Osteoblast (primary cell): ENCODE data around the gene PRDM11. TPM values are rescaled to one million over a fixed set of nuclear protein-coding genes. Genes with fewer than 3 reads are reported as not detected.

Experiments used
- DNase-seq: peaks from one replicate; pipeline ENCODE4 v3.0.0; 2011; ENCODE audit warnings: low spot score, mixed read lengths; ENCODE audit not compliant: insufficient read length; ENCODE audit errors: missing footprints
- H2AFZ ChIP-seq: 2 replicates; pipeline ENCODE4 v1.6.0; 2011; ENCODE audit warnings: mild to moderate bottlenecking, low read length
- H3K27ac ChIP-seq: 2 replicates; pipeline ENCODE4 v1.5.1; 2011; ENCODE audit warnings: mild to moderate bottlenecking, low read depth, low read length, moderate library complexity
- H3K27me3 ChIP-seq: 2 replicates; pipeline ENCODE4 v1.6.0; 2012; ENCODE audit warnings: mild to moderate bottlenecking, control low read depth, inconsistent platforms, low read length, moderate library complexity; ENCODE audit not compliant: insufficient read depth
- H3K36me3 ChIP-seq: 2 replicates; pipeline ENCODE4 v1.5.1; 2011; ENCODE audit warnings: mild to moderate bottlenecking, low read length, control low read depth, moderate library complexity; ENCODE audit not compliant: insufficient read depth
- H3K4me1 ChIP-seq: 2 replicates; pipeline ENCODE4 v1.5.1; 2011; ENCODE audit warnings: mild to moderate bottlenecking, low read length, control low read depth, moderate library complexity; ENCODE audit not compliant: insufficient read depth
- H3K4me2 ChIP-seq: 2 replicates; pipeline ENCODE4 v1.6.0; 2011; ENCODE audit warnings: mild to moderate bottlenecking, low read length; ENCODE audit not compliant: insufficient read depth
- H3K4me3 ChIP-seq: fragments of 200-600 bp; sonication (generic); 3 replicates; pipeline ENCODE4 v1.5.1; 2012; ENCODE audit warnings: mild to moderate bottlenecking, low read length, inconsistent platforms; ENCODE audit not compliant: insufficient read depth
- H3K79me2 ChIP-seq: 2 replicates; pipeline ENCODE4 v1.6.0; 2012; ENCODE audit warnings: mild to moderate bottlenecking, low read length, control low read depth, inconsistent platforms; ENCODE audit not compliant: insufficient read depth
- H3K9me3 ChIP-seq: 2 replicates; pipeline ENCODE4 v1.5.1; 2011; ENCODE audit warnings: low read depth, low read length, control low read depth
- H4K20me1 ChIP-seq: 2 replicates; pipeline ENCODE4 v1.6.0; 2012; ENCODE audit warnings: mild to moderate bottlenecking, low read length, control low read depth; ENCODE audit not compliant: insufficient read depth
- total RNA-seq: library from RNA; depleted of rRNA; stranded (reverse); fragments of >200 nt; gene quantifications from 2 replicates; pipeline ENCODE4 v1.2.3, GENCODE V29; 2012
- TF ChIP-seq, protein P1 (sequence below): IDR thresholded peaks from 2 replicates; pipeline ENCODE4 v1.5.1; 2011; ENCODE audit warnings: mild to moderate bottlenecking, low read depth, low read length, moderate library complexity; ENCODE audit errors: extremely low read depth

The PRDM11 gene
- total RNA-seq, 1 donor: 5.4 TPM

DNA sequence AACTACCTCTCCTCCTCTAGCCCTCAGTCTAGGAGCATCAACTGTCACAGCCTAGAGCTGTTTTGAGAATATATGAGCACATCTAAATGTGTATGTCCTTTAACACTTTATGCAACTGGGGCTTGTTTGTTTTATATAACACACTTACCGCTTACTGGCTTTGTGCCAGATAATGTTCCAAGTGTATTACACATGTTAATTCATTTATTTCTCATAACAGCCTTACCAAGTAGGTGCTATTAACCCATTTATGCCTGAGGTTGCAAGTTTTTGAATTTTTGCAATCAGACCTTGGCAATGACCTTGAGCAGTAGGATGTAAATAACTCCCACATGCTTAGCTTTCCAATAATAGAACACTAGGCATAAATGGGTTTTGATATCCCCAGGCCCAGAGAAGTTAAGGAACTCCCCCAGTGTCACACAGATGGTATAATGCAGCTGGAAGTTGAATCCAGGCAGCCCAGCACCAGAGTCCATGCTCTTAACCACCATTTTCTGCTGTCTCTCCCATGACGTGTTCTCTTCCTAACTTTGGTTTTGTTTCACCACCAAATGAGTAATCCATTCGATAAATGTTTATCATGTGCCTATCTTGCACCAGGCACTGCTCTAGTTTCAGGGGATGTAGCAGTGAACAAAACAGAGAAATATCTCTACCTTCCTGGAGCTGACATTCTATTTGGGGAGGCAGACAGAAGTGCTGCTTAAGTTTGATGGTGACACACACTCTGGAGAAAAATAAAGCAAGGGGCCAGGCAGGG lies 23.1 kb downstream of the PRDM11 start:
- no peaks in the 10 kb centered on the region for H3K9me3 ChIP-seq
- H3K79me2 ChIP-seq: no peaks in the 10 kb centered on the region
- peaks cover 25% of the 10 kb centered on the region for H4K20me1 ChIP-seq
- TF ChIP-seq, protein P1, sequence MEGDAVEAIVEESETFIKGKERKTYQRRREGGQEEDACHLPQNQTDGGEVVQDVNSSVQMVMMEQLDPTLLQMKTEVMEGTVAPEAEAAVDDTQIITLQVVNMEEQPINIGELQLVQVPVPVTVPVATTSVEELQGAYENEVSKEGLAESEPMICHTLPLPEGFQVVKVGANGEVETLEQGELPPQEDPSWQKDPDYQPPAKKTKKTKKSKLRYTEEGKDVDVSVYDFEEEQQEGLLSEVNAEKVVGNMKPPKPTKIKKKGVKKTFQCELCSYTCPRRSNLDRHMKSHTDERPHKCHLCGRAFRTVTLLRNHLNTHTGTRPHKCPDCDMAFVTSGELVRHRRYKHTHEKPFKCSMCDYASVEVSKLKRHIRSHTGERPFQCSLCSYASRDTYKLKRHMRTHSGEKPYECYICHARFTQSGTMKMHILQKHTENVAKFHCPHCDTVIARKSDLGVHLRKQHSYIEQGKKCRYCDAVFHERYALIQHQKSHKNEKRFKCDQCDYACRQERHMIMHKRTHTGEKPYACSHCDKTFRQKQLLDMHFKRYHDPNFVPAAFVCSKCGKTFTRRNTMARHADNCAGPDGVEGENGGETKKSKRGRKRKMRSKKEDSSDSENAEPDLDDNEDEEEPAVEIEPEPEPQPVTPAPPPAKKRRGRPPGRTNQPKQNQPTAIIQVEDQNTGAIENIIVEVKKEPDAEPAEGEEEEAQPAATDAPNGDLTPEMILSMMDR: no peak
- peaks cover 7% of the 10 kb centered on the region for H3K4me1 ChIP-seq
- no peak overlapping the region for H3K4me3 ChIP-seq
- H3K27me3 ChIP-seq: no peaks in the 10 kb centered on the region
- DNase-seq: peak; percentile 91
- H3K36me3 ChIP-seq: no peaks in the 10 kb centered on the region
- no peak overlapping the region for H3K4me2 ChIP-seq
- no peak overlapping the region for H2AFZ ChIP-seq
- H3K27ac ChIP-seq: no peak overlapping the region

DNA sequence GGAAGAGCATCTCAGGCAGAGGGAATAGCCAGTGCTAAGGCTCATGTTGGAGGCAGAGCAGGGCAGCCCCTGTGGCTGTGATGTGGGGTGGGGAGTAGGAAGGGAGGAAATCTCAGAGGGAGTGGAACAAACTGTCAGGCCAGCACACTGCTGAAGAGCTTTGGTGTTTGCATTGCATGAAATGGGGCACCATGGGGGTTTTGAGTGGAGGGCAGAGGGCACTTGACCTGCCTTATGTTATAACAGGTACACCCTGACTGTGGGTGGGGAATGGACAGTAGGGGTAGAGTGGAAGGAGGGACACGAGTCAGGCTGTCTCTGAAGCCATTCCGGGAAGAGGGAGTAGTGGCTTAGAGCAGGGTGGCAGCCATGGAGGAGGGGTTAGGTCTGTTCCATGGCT lies 24.0 kb downstream of the PRDM11 start:
- Histone ChIP-seq H4K20me1 (peaks cover 18% of the 10 kb centered on the region), H3K27ac (no peak overlapping the region), H2AFZ (no peak overlapping the region), H3K4me3 (no peak overlapping the region), H3K4me1 (peaks cover 5% of the 10 kb centered on the region), H3K9me3 (no peaks in the 10 kb centered on the region), H3K36me3 (no peaks in the 10 kb centered on the region), H3K27me3 (no peaks in the 10 kb centered on the region), H3K79me2 (no peaks in the 10 kb centered on the region), H3K4me2 (no peak overlapping the region)
- peak; percentile 26 for DNase-seq
- TF ChIP-seq, protein P1: no peak

DNA sequence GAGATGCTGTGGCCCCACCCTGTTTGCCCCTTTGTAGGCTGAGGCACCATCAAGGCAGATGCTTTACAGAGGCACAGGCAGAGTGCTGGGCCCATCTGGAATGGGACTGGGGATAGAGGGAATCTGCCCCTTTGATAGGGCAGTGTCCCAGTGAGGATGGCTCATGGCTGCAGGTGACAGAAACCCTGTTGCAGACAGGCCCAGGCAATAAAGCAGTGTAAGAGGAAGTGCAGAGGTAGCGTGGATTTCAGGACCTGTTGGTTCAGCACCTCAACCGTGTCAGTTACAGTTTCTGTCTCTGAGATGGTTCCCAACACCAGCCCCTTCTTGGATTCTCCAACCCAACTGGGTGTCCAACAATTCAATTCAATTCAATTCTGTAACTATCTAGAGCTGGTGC lies 25.1 kb downstream of the PRDM11 start:
- no peaks in the 10 kb centered on the region for H3K27me3 ChIP-seq
- H3K9me3 ChIP-seq: no peaks in the 10 kb centered on the region
- H3K4me1 ChIP-seq: peaks cover 5% of the 10 kb centered on the region
- H3K4me2 ChIP-seq: no peak overlapping the region
- peaks cover 9% of the 10 kb centered on the region for H4K20me1 ChIP-seq
- peak; percentile 55 for DNase-seq
- no peaks in the 10 kb centered on the region for H3K36me3 ChIP-seq
- TF ChIP-seq, protein P1: no peak
- H3K4me3 ChIP-seq: no peak overlapping the region
- H3K27ac ChIP-seq: no peak overlapping the region
- H2AFZ ChIP-seq: no peak overlapping the region
- no peaks in the 10 kb centered on the region for H3K79me2 ChIP-seq

DNA sequence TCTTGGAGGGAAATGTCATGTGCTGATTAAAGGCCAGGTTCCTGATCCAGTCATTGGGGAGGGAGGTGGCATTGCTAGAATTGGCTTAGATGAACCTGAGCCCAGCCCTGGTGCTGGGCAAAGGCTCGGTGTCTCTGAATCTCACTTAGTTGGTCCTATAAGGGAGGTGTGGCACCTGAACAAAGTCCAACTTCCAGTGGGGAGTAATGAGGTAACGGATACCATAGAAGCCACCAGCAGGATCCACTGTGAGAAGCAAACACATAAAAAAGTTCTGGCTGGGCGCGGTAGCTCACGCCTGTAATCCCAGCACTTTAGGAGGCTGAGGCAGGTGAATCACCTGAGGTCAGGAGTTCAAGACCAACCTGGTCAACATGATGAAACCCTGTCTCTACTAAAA lies 26.6 kb downstream of the PRDM11 start:
- no peaks in the 10 kb centered on the region for H3K27me3 ChIP-seq
- no peaks in the 10 kb centered on the region for H3K9me3 ChIP-seq
- no peaks in the 10 kb centered on the region for H3K36me3 ChIP-seq
- no peak overlapping the region for H2AFZ ChIP-seq
- H3K27ac ChIP-seq: no peak overlapping the region
- peaks cover 9% of the 10 kb centered on the region for H4K20me1 ChIP-seq
- peaks cover 5% of the 10 kb centered on the region for H3K4me1 ChIP-seq
- TF ChIP-seq, protein P1: no peak
- no peak overlapping the region for H3K4me2 ChIP-seq
- H3K79me2 ChIP-seq: no peaks in the 10 kb centered on the region
- DNase-seq: no peak
- H3K4me3 ChIP-seq: no peak overlapping the region
